LNCaP clone FGC (cell line): Measurements from ENCODE around the gene LMO1.

Experiments
- DNase-seq: peaks from one replicate; pipeline ENCODE4 v3.0.0-alpha.2; 2011; ENCODE audit warnings: low read depth
- H3K4me3 ChIP-seq: 2 replicates; pipeline ENCODE4 v1.5.1; 2011; ENCODE audit warnings: mild to moderate bottlenecking, low read depth, low read length, control low read depth
- CTCF ChIP-seq: IDR thresholded peaks from 2 replicates; pipeline ENCODE4 v1.5.1; 2012; ENCODE audit warnings: mild to moderate bottlenecking; ENCODE audit not compliant: control insufficient read depth, insufficient read depth; ENCODE audit errors: extremely low read depth

The LMO1 gene

GRCh38 chr11:8206251-8207079 lies 57.2 kb downstream of the LMO1 start:
- no peak for DNase-seq
- no peak overlapping the region for H3K4me3 ChIP-seq
- no peak for TF ChIP-seq CTCF

GRCh38 chr11:8205566-8205965 lies 58.1 kb downstream of the LMO1 start:
- no peak for TF ChIP-seq CTCF
- no peak overlapping the region for H3K4me3 ChIP-seq
- no peak for DNase-seq

GRCh38 chr11:8204596-8204995 lies 59.1 kb downstream of the LMO1 start:
- no peak overlapping the region for H3K4me3 ChIP-seq
- DNase-seq: no peak
- TF ChIP-seq CTCF: no peak

GRCh38 chr11:8204025-8204424 lies 59.7 kb downstream of the LMO1 start:
- no peak for TF ChIP-seq CTCF
- H3K4me3 ChIP-seq: no peak overlapping the region
- no peak for DNase-seq

- no peak overlapping the region for H3K4me3 ChIP-seq
- no peak for DNase-seq
- no peak for TF ChIP-seq CTCF
Observed at GRCh38 chr11:8203414-8203715, 60.3 kb downstream of the LMO1 start.

GRCh38 chr11:8202516-8203413 lies 60.9 kb downstream of the LMO1 start:
- no peak for TF ChIP-seq CTCF
- no peak overlapping the region for H3K4me3 ChIP-seq
- DNase-seq: no peak
